Measurements from ENCODE around the gene ZNF330. TPM values are rescaled to one million over a fixed set of nuclear protein-coding genes. Genes with fewer than 3 reads are reported as not detected.

ZNF330 gene
- total and polyA plus RNA-seq, 2 experiments from 2014 or later: 32.3 to 38.9 TPM

DNA sequence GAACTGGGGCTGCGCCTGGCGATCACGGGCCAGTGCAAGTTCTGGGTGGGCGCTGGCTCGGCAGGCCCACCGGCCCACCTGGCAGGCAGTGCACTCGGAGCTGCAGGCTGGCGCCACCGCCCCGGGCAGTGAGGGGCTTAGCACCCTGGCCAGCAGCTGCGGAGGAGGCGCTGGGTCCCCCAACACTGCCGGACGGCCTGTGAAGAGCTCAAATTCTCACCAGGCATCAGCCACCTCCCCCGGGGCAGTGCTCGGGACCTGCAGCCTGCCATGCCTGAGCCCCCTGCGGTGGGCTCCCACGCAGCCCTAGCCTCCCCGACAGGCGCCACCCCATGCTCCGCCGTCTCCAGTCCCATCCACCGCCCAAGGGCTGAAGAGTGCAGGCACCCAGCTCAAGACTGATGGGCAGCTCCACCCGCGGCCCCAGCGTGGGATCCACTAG, 7.1 kb upstream of the ZNF330 start:
- peaks cover 5% of the 10 kb centered on the region for H3K27me3 Mint-ChIP-seq (ENCODE audit: insufficient read depth, low read depth, poor library complexity)
- no peaks in the 10 kb centered on the region for H3K36me3 ChIP-seq (ENCODE audit: insufficient read depth)
- H3K4me3 ChIP-seq: no peak overlapping the region
- ATAC-seq: no peak
- peaks cover 3% of the 10 kb centered on the region for H3K36me3 Mint-ChIP-seq (ENCODE audit: low read depth)
- no peaks in the 10 kb centered on the region for H3K4me1 ChIP-seq (ENCODE audit: insufficient read depth)
- H3K79me2 ChIP-seq (replicated peaks; ENCODE audit: insufficient read depth): no peaks in the 10 kb centered on the region
- H3K4me1 Mint-ChIP-seq: no peaks in the 10 kb centered on the region
- H3K27ac Mint-ChIP-seq: no peak overlapping the region
- no peak for DNase-seq (ENCODE audit: low spot score)
- TF ChIP-seq ZNF114 (CRISPR knock-in tag; IDR thresholded peaks at IDR 0.05) (no peak), ZNF462 (CRISPR knock-in tag; IDR thresholded peaks at IDR 0.05) (no peak), STAT1 (IDR thresholded peaks at IDR 0.05; ENCODE audit: unreplicated experiment) (no peak), ZNF331 (CRISPR knock-in tag; IDR thresholded peaks at IDR 0.05; ENCODE audit: low read depth) (no peak), POLR2AphosphoS5 (IDR thresholded peaks at IDR 0.05; ENCODE audit: low read depth) (no peak), JUNB (IDR thresholded peaks at IDR 0.05; ENCODE audit: unreplicated experiment) (no peak), CREB1 (CRISPR knock-in tag; IDR thresholded peaks at IDR 0.05; ENCODE audit: low read depth) (no peak), NANOG (IDR thresholded peaks at IDR 0.05; ENCODE audit: borderline replicate concordance) (no peak), EZH2 (IDR thresholded peaks at IDR 0.05; ENCODE audit: low read depth, unreplicated experiment) (no peak), EZH2phosphoT487 (IDR thresholded peaks at IDR 0.05; ENCODE audit: unreplicated experiment) (no peak)
- TF ChIP-seq, protein P1, sequence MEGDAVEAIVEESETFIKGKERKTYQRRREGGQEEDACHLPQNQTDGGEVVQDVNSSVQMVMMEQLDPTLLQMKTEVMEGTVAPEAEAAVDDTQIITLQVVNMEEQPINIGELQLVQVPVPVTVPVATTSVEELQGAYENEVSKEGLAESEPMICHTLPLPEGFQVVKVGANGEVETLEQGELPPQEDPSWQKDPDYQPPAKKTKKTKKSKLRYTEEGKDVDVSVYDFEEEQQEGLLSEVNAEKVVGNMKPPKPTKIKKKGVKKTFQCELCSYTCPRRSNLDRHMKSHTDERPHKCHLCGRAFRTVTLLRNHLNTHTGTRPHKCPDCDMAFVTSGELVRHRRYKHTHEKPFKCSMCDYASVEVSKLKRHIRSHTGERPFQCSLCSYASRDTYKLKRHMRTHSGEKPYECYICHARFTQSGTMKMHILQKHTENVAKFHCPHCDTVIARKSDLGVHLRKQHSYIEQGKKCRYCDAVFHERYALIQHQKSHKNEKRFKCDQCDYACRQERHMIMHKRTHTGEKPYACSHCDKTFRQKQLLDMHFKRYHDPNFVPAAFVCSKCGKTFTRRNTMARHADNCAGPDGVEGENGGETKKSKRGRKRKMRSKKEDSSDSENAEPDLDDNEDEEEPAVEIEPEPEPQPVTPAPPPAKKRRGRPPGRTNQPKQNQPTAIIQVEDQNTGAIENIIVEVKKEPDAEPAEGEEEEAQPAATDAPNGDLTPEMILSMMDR (conservative IDR thresholded peaks at IDR 0.05; ENCODE audit: low read depth in 2 of 2): no peak
- TF ChIP-seq, protein P2, sequence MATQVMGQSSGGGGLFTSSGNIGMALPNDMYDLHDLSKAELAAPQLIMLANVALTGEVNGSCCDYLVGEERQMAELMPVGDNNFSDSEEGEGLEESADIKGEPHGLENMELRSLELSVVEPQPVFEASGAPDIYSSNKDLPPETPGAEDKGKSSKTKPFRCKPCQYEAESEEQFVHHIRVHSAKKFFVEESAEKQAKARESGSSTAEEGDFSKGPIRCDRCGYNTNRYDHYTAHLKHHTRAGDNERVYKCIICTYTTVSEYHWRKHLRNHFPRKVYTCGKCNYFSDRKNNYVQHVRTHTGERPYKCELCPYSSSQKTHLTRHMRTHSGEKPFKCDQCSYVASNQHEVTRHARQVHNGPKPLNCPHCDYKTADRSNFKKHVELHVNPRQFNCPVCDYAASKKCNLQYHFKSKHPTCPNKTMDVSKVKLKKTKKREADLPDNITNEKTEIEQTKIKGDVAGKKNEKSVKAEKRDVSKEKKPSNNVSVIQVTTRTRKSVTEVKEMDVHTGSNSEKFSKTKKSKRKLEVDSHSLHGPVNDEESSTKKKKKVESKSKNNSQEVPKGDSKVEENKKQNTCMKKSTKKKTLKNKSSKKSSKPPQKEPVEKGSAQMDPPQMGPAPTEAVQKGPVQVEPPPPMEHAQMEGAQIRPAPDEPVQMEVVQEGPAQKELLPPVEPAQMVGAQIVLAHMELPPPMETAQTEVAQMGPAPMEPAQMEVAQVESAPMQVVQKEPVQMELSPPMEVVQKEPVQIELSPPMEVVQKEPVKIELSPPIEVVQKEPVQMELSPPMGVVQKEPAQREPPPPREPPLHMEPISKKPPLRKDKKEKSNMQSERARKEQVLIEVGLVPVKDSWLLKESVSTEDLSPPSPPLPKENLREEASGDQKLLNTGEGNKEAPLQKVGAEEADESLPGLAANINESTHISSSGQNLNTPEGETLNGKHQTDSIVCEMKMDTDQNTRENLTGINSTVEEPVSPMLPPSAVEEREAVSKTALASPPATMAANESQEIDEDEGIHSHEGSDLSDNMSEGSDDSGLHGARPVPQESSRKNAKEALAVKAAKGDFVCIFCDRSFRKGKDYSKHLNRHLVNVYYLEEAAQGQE (IDR thresholded peaks at IDR 0.05; ENCODE audit: unreplicated experiment): no peak
- TF ChIP-seq, protein P3, sequence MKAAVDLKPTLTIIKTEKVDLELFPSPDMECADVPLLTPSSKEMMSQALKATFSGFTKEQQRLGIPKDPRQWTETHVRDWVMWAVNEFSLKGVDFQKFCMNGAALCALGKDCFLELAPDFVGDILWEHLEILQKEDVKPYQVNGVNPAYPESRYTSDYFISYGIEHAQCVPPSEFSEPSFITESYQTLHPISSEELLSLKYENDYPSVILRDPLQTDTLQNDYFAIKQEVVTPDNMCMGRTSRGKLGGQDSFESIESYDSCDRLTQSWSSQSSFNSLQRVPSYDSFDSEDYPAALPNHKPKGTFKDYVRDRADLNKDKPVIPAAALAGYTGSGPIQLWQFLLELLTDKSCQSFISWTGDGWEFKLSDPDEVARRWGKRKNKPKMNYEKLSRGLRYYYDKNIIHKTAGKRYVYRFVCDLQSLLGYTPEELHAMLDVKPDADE (IDR thresholded peaks at IDR 0.05): no peak
- no peak overlapping the region for H3K4me3 Mint-ChIP-seq
- H3K9me3 Mint-ChIP-seq: peaks cover 7% of the 10 kb centered on the region
- H3K4me2 ChIP-seq: no peak overlapping the region
- no peaks in the 10 kb centered on the region for H3F3A ChIP-seq (replicated peaks; ENCODE audit: low read depth)
- H3K27me3 ChIP-seq (ENCODE audit: insufficient read depth): no peaks in the 10 kb centered on the region
- no peak overlapping the region for H3K27ac ChIP-seq (ENCODE audit: low read depth)
- no peak overlapping the region for H2AFZ ChIP-seq
- 0 out of 2 replicates have a peak, but pooled peaks cover 3% of the 10 kb centered on the region for H3K9me2 ChIP-seq (ENCODE audit: insufficient read depth)
- no peaks in the 10 kb centered on the region for H4K20me1 ChIP-seq (replicated peaks; ENCODE audit: insufficient read depth)
